HTR-8/SVneo (cell line): Measurements from ENCODE around the gene EWSR1.

Source experiments
- DNase-seq: peaks from one replicate; pipeline ENCODE4 v3.0.0; 2011; ENCODE audit warnings: low spot score, mixed read lengths; ENCODE audit not compliant: insufficient read length
- FAIRE-seq: peaks from 2 replicates; lab custom pipeline; 2011; peaks lifted over from hg19 to GRCh38; lab: Jason Lieb, UNC

Gene EWSR1

DNA sequence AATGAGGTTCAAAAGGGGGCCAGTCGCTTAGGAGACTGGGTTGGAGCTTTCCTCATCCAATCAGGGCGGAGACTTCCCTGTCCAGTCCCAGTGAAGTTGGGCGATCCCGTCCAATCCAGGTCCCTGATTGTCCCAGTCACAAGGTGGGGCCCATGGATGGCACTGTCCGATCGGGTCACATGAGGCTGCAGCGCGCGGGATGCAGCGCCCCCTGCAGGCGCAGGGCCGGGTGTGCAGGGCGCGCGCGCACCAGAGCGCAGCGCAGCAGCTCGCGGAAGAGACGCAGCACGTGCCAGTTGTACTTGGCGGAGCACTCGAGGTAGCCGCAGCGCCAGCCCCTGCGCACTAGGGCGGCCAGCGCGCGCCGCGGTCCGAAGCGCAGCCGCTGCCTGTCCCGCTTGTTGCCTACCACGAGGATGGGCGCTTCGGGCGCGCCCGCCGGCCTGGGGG is 45.1 kb downstream of the EWSR1 start:
- DNase-seq = no peak
- no peak for FAIRE-seq

DNA sequence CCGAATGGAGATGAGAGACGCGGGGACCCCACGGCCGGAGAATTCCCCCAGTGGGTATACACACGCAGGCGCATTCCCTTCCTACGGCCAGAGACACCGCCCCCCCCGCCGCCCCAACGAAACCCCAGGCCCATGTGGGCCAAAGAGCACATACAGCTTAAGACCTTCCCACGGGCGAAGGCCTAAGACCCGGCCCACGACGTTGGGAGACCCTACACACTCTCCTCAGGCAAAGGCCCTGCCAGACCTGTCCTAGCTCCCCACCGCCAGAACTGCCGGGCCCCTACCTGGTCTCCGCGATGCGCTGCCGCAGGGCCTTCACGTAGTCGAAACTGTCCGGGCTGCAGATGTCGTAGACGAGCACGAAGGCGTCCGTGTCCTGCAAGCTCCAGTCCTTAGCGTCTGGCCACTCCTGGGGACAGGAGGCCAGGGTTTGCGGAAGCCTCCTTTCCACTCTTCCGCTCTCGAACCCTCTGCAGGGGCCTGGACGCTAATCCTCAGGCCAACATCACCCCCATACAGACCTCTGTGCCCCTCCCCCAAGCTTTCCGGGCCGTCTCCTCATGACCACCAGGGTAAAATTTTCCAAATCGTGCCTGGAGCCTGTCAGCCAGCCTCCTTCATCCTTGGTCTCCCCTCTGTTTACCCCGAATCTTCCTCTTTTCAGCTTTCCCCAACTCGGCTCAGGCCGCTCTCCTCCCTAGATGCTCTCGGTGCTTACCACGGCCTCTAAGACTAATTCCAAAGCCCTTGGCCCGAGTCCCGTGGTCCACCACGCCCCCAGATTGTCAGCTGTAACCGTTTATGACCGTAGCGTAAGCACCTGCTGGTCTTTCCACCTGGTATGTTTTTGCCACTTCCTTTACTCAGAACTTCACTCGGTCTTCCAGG is 45.8 kb downstream of the EWSR1 start:
- FAIRE-seq (no peak), DNase-seq (no peak)

DNA sequence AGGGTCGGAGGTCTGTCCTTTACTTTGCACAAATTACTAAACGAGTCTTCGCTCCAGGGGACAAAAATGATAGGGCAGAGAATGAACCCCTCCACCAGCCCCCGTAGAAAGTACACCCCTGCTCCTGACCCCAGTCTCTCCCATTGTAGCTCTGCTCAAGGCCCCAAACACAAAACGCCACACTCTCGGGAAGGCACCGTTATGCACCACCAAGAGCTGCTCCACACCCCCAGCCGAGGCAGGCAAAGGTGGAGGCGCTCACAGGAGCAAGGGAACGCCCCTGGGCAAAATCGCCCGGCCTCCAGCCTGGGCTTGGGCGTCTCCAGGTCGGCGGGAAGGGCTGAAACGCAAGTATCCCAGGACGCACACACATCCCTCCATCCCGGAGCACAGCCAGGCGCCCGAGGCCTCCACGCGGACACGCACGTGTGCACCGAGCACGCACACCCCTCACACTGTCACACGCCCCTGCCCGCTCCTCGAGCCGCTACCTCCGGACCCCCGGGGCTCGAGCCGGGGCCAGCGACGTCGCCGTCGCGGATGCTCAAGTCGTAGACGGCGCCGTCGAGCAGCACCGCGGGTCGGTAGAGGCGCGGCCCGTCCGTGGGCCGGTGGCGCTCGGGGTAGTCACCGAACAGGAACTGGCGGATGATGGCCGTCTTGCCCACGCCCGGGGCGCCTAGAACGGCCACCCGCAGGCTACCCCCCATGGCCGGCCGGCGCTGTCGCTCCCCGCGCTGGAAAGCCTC is 46.6 kb downstream of the EWSR1 start:
- DNase-seq = no peak
- FAIRE-seq = peak; percentile 28

DNA sequence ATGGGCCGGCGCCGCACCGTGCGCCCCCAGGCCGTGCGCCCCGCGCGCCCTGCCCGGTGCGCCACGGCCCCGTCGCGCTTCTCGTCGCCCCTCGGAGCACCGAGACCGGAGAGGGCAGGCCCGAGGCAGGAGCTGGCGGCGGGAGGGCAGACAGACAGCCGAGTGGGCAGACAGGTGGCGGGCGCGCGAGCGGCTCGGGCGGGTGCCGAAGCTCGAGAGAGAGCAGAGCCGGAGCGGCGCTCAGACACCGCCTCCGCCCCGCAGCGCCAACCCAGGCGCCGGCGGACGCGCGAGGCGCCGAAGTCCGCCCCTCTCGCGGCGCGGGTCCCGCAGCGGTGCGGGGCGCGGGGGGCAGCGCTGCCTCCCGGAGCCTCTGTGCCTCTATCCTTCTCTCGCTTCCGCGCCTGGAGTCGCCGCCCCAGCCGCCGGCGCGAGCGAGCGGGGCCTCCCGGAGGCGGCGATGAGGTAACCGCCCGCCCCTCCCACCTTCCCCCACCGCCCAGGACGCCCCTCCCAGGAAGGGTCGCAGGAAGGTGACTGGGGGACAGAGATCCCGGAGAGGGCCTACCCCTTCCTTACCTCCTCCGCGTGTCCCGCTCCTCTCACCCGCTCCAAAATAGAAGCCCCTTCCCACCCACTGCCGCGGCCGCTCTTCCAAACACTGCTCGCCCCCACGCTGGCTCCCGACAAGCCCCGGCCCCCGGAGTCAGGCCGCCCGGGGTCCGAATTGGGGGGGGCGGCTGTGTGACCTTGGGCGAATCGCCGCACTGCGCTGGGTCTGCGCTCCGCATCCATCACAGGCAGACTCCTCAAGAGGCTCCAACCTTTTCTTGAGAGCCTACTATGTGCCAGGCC is 47.4 kb downstream of the EWSR1 start, which contains the start of gene RASL10A:
RASL10A (minus strand) TSS at position 412 of the 855 bp plus-strand sequence. CDS start 451 bp downstream, outside the sequence.
- FAIRE-seq (no peak), DNase-seq (no peak)

DNA sequence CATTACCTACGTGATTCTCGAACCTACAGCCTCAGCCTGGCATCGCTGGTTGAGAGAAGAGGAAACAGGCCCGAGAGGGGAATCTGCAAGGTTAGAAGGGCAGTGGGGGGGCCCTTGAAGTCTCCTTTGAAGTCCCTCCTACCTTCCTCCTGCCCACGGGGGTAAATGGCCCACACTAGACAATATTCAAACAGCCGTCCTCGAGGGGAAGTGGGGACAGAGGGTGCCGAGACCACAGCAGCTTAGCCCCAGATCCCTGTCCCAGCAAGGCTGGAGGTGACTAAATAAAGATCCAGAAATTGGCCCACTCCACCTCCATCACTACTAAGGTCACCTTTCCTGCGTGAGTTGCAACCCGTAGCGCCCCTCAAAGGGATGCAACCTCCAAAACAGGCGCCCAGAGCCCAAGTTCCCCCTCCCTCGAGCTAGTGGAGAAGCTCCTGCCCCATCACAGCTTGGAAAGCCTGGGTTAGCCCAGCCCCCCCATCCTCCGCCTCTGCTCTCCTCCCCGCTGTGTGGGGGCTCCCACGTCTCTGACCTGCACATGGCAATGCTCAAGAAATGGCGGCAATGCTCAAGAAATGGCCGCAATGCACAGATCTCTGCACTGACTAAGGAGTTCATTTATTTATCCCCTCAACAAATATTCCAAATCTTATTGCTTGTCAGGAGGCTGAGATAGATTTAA is 48.2 kb downstream of the EWSR1 start:
- no peak for DNase-seq
- FAIRE-seq = no peak

DNA sequence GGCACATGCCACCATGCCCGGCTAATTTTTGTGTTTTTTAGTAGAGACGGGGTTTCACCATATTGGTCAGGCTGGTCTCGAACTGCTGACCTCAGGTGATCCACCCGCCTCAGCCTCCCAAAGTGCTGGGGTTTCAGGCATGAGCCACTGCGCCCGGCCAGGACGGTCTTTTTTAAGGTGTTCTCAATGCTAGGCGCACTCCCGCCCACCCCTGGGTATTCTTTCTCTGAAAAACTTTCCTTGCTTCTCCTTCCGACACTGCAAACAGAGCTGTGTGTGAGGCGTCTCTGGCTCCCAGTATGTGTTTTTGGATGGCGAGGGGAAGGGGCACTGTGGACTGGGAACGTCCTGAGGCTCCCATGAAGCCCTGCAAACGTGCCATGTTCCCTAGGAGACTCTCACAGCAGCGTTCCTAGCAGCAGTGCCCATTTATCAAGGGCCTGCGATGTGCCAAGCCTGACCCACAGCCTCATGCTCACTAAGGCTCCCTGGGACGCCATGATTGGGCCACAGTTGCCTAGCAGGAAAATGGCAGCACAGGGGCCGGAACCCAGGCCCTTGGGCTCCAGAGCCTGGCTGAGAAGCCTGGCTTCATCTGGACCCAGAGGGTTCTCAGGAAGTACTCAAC is 49.9 kb downstream of the EWSR1 start:
- DNase-seq (no peak), FAIRE-seq (no peak)

DNA sequence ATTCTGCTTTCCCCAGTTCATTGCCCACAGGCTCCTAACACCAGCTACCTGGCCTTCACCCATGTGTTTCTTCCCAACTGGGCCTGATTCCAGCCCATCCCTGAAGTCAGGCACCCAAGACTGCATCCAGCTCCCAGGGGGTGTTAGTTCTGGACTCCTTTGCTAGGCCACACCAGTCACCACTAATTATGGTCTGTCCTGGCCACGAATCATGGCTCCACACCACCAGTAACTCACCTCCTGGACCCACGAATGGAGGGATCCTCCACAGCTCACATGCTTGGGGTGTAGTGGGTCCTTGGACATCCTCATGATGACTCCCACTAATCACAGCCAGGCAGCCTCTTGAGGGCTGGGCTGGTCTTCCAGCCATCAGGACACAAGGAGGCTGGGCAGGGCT is 51.0 kb downstream of the EWSR1 start:
- FAIRE-seq (no peak), DNase-seq (no peak)

DNA sequence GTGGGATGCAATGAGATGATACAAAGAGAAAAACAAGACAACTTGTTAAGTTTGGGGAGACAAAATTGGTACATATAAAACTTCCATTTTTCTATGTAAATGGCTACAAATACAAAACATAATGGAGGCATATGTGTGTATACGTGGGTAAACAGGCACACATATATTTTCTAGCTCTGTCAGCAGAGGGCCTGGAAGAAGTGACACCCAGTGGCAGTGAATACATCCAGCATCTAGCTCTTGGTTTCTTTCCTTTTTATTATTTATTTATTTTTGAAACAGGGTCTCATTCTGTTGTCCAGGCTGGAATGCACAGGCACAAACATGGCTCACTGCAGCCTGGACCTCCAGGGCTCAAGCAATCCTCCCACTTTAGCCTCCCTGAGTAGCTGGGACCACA is 52.5 kb downstream of the EWSR1 start:
- DNase-seq (no peak), FAIRE-seq (no peak)

DNA sequence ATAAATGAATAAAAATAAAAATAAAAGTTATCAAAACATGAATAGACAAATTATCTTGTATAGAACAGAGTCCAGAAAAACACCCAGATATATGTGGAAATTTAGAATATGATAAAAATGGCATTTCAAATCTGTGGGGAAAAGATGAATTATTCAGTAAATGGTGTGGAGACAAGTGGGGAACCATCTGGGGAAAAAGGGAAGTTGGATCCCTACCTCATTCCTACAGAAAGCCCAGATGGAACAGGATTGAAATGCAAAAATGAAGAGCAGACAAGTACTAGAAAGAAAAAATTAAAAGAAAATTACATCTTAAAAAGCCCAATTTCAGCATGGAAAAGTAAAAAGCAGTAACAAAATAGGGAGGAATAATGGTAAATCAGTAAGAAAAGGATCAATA is 55.6 kb downstream of the EWSR1 start:
- DNase-seq (no peak), FAIRE-seq (no peak)

DNA sequence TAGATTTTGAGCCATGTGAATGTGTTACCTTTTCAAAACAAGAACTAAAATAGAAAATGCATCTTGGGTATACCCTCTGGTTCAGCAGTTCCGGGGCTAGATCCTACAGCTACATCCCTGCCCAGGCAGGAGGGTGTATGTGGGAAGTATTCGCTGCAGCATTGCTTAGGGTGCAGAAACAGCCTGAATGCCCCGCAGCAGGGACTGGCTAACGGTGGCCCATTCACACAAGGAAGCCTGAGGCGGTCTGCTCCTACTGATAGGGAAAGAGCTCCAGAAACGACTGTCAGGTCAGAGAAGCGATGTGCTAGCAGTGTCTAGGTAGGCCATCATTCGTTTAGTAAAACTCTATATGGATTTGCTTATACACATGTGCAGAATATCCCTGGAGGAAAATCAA is 57.3 kb downstream of the EWSR1 start:
- FAIRE-seq (no peak), DNase-seq (no peak)

DNA sequence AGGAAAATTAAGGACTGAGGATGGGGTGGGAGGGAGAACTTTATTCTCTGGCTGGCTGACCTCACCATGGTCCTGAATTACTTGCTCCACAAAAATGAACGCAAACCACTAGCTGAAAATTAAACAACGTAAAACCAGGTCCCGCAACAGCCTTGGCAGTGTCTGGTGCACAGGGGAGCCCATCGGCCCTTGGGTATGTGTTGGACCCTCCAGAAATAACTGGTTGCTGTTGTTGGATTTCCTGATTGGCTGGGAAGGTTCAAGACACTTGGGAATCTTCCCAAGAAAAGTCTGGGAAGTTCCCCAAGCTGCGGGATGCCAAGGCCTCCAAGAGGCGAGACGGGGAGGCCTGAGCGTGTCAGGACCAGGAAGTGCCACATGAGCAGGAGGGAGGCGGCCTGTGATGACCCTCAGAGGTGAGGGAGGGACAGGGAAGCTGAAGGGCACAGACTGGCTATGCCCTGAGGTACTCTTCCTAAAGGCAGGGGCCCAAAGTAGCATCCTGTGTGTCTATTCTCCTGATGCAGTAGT is 57.8 kb downstream of the EWSR1 start:
- DNase-seq (no peak), FAIRE-seq (no peak)

DNA sequence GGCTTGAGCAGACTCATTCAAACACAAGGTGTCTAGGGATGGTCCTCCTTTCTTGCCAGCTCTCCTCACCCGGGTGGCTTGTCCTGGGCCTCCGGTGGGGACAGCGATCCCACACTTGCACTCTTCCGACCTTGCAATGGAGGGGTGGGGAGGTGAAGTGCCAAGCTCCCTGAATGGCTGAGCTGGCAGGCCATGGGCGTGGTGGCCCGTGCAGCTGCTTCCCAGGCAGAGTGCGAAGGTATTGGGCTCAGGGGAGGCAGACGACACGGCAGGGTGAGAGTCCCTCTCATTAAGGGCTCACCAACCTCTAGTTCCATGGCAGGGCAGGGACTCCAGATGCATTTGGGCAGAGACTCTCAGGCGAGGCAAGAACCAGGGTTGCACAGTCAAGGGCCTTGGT is 58.4 kb downstream of the EWSR1 start:
- no peak for DNase-seq
- FAIRE-seq = no peak

DNA sequence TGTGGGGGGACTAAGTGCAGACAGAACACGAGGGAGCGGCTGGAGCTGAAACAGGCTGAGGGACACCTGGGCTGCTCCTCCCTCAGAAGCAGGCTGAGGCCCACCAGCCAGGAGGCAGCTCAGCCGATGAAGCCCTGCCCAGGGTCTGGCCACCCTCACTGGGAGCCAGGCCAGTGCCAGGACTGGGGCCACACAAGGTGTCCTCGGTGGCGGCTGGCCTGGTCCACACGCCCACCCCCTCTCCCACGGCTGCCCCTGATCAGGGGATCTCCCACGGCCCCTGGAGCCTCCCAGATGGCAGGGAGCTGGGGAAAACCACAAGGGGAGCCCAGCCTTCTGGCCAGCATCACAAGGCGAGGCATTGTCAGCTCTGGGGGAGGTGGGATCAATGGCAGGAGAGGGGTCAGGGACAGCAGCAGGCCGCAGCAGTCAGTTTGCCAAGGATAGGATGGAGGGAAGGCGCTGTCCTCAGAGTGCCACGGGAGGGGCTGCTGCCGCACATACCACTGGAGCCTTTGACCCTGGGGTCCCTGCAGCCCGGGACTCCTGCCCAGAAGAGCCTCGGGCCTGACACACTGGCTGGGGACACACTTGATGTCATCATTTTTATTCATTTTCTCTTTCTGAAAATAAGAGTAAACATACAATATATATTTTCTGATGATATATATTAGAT is 59.2 kb downstream of the EWSR1 start:
- no peak for FAIRE-seq

DNA sequence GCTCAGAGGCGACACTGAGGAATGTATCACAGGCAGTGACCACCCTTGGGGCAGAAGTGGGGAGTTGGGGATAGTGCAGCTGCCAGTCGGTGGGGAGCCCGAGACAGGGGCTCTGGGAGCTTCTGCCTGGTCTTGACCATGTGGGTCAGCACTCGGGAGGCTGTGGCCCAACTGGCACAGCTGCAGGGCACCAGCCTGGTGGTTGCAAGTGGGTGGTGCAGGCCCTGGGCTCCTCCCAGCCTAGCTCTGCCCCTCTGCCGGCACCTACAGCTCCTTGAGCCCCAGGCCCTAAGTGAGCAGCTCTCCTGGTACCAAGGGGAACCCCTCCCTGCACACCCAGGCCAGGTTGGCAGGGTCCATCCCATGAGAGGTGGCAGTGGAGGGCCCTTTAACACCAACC is 60.0 kb downstream of the EWSR1 start:
- DNase-seq (no peak), FAIRE-seq (no peak)

More for the DNA sequence above, 59.2 kb downstream of the EWSR1 start:
- no peak for DNase-seq

DNA sequence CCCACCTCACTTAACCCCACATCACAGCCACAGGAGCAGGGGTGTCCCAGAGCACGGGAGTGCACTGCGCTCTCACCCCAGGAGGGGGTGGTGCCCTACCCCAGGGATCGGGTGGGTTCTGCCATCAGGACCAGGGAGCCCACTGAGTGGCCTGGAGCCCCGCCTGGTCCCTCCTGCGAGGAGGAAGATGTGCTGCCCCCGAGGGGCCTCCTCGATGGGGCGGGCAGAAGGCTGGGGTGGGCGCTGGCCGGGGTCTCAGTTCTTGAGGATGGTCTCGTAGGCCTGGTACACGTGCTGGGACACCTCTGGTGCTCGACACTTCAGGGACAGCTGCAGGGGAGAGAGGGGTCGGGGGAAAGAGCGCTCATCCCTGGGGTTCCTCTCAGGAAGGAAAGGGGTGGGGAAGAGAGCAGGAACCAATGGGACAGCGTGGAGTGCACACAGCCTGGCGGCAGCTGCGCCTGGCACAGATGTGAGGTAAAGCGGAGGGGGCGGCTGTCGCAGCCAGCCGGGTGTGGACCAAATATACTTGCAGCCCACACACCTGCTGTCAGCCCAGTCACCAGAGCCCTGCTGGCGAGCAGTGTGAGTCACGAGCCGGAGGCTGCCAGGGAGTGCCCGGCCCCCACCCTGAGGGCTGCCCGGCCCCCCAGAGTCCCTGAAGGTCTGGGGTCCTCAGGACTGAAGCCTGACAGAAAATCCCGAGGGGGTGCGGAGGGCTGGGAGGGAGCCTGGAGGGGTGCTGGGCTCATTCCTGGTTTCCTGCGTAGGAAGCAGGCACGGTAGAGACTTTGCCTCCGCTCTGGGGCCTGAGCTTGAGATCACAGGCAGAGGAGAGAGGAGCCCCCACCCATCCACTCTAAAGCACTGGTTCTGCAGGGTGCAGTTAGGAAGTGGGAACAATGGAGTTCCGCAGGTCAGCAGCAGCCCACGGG is 60.8 kb downstream of the EWSR1 start:
- DNase-seq (no peak), FAIRE-seq (no peak)

DNA sequence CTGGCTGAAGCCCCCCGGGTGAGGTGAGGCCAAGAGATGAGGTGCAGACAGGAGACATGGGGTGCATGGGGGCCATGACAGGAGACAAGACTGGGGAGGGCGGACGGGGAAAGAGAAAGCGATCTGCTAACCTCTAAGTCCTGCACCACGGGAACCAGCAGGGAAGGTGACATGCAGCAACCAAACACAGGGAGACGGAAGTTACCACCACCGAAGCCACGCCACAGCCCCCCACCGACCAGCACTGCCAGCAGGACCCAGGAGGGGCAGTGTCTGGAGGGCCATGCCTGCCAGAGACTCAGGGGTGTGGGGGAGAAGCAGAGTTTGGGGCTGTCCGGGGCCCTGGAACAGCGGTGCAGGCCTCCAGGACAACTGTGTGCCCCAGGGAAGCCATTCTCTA is 61.5 kb downstream of the EWSR1 start:
- FAIRE-seq (no peak), DNase-seq (no peak)

DNA sequence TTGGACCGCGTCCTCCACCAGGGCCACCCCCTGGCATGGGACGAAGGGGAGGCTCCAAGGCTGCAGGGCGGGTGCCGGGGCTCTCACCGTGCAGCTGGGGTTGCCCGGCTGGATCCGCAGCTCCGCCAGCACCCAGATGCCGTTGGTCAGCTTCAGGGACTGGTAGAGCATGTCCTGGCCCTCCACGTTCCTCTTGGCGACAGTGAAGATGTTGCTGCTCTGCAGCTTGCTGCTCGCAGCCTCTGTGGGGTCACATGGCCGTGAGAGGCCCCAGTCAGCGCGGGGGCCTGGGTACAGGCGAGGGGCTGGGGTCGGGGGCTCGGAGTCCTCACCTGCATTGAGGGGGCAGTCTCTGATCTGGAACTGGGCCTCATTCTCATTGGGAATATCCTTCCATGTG is 62.2 kb downstream of the EWSR1 start:
- DNase-seq = no peak
- FAIRE-seq = no peak

DNA sequence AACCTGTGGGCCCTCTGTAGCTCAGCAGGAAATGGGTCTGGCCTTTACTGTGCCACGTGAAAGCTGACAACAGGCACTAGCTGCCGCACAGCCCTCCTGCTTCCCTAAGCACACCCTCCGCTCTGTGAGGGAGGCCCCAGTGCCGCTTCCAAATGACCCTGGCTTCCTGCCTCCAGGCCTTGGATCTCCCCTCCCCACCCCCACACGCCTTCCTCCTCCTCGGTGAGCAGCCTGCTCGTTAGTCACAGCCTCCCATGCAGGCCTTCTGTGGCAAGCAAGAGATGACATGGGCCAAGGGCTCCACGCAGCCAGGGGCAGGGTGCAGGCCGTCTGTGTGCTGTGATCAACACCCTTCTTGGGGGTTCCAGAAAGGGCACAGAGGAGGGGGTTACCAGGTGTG is 62.7 kb downstream of the EWSR1 start:
- FAIRE-seq = no peak
- no peak for DNase-seq
